K562 (cell line): ENCODE measurements around the gene USP10. TPM values are rescaled to one million over a fixed set of nuclear protein-coding genes. Genes with fewer than 3 reads are reported as not detected.

Experiments used
- ATF7 ChIP-seq: fragments of 450-650 bp; IDR thresholded peaks from 2 replicates; pipeline ENCODE4 v1.7.1; 2014; ENCODE audit warnings: mild to moderate bottlenecking, moderate library complexity
- BDP1 ChIP-seq: IDR thresholded peaks from 3 replicates; pipeline ENCODE4 v1.6.1; 2011; ENCODE audit not compliant: insufficient read length, insufficient read depth
- COPS2 ChIP-seq: fragments of 450-650 bp; conservative IDR thresholded peaks from 2 replicates; pipeline ENCODE4 v1.6.1; 2016; ENCODE audit warnings: mild to moderate bottlenecking, moderate library complexity
- FOXP1 ChIP-seq: sonication (generic); formaldehyde crosslinking; IDR thresholded peaks from 2 replicates; pipeline ENCODE4 v1.8.0; 2022; ENCODE audit warnings: mild to moderate bottlenecking, missing genetic modification reagents
- KDM4B ChIP-seq, 2 experiments: fragments of 450-650 bp in 1 of 2; sonication (generic) in 1 of 2; IDR thresholded peaks; 2 replicates each; pipeline ENCODE4 v1.6.1; 2016 to 2017; ENCODE audit warnings: borderline replicate concordance in 2 of 2, antibody characterized with exemption in 1 of 2, low read depth in 1 of 2, mild to moderate bottlenecking in 1 of 2
- MECOM ChIP-seq: fragments of 250-450 bp; sonication (Bioruptor Pico); IDR thresholded peaks from 2 replicates; pipeline ENCODE4 v1.8.0; 2022; ENCODE audit warnings: inconsistent platforms
- MED1 ChIP-seq: sonication (generic); formaldehyde crosslinking; IDR thresholded peaks from 2 replicates; pipeline ENCODE4 v1.8.1; 2023; ENCODE audit warnings: missing genetic modification reagents, borderline replicate concordance
- MTF1 ChIP-seq: fragments of 250-450 bp; sonication (Bioruptor Pico); IDR thresholded peaks from 2 replicates; pipeline ENCODE4 v1.9.0; 2021; ENCODE audit warnings: moderate library complexity, mild to moderate bottlenecking, inconsistent platforms, borderline replicate concordance
- MXI1 ChIP-seq: IDR thresholded peaks from 2 replicates; pipeline ENCODE4 v1.6.1; 2011; ENCODE audit warnings: low read depth, mild to moderate bottlenecking, improper control_type of control experiment, low read length
- NFE2 ChIP-seq: IDR thresholded peaks from 2 replicates; pipeline ENCODE4 v1.6.1; 2014; ENCODE audit warnings: antibody characterized with exemption, low read depth
- NFRKB ChIP-seq: fragments of 450-650 bp; IDR thresholded peaks from 2 replicates; pipeline ENCODE4 v1.6.1; 2016; ENCODE audit warnings: low read depth
- PML ChIP-seq: IDR thresholded peaks from 2 replicates; pipeline ENCODE4 v1.6.1; 2012; ENCODE audit warnings: low read length, inconsistent platforms
- POLR2AphosphoS5 ChIP-seq: IDR thresholded peaks from 2 replicates; pipeline ENCODE4 v1.6.1; 2011; ENCODE audit warnings: mild to moderate bottlenecking, low read depth, low read length, moderate library complexity; ENCODE audit not compliant: control insufficient read depth, insufficient read depth
- RCOR1 ChIP-seq, 2 experiments: IDR thresholded peaks; 2 replicates each; pipeline ENCODE4 v1.6.1; 2012; ENCODE audit warnings: low read depth in 2 of 2, low read length in 2 of 2, borderline replicate concordance in 1 of 2, improper control_type of control experiment in 1 of 2
- SMAD1 ChIP-seq: fragments of 150-350 bp; IDR thresholded peaks from 2 replicates; pipeline ENCODE4 v1.6.1; 2014; ENCODE audit warnings: low read length, low read depth; ENCODE audit not compliant: partially characterized antibody
- ZFP1 ChIP-seq: fragments of 450-650 bp; formaldehyde crosslinking; IDR thresholded peaks from 2 replicates; pipeline ENCODE4 v1.4.0; 2020; ENCODE audit warnings: mild to moderate bottlenecking, mixed read lengths
- ZNF253 ChIP-seq: fragments of 250-450 bp; sonication (Bioruptor Pico); conservative IDR thresholded peaks from 2 replicates; pipeline ENCODE4 v1.6.1; 2021; ENCODE audit warnings: mild to moderate bottlenecking
- ZNF507 ChIP-seq: conservative IDR thresholded peaks from 2 replicates; pipeline ENCODE4 v1.6.1; 2017; ENCODE audit warnings: missing genetic modification characterization, missing compliant biosample characterization
- ZNF57 ChIP-seq: fragments of 450-650 bp; formaldehyde crosslinking; IDR thresholded peaks from 2 replicates; pipeline ENCODE4 v1.4.0; 2020; ENCODE audit warnings: mild to moderate bottlenecking, moderate library complexity
- polyA plus RNA-seq, 8 experiments: library from polyadenylated mRNA; depleted of rRNA in 4 of 8; stranded (reverse) in 5 of 8; unstranded in 3 of 8; fragments of >200 nt; fragmentation: Nextera tagmentation in 2 of 8; fragmentation: Illumina TruSeq in 1 of 8; extraction: Ambion mirVana in 2 of 8; extraction: Trizol in 1 of 8; gene quantifications; 2 replicates each; pipeline versions ENCODE4 v1.2.1 to v1.2.3, GENCODE V29; 2011 to 2014; ENCODE audit warnings: inconsistent platforms in 1 of 8, missing spikeins in 1 of 8
- total RNA-seq, 7 experiments: library from RNA; depleted of rRNA in 6 of 7; stranded (reverse); fragments of >200 nt in 6 of 7; fragmentation: Illumina TruSeq in 2 of 7; extraction: Trizol in 2 of 7; gene quantifications; 2 replicates each; pipeline versions ENCODE4 v1.2.1 to v1.2.3, GENCODE V29; 2011 to 2021; ENCODE audit warnings: low replicate concordance in 1 of 7
- TF ChIP-seq, protein P1 (sequence below): fragments of 450-650 bp; IDR thresholded peaks from 2 replicates; pipeline ENCODE4 v1.6.1; 2016; ENCODE audit warnings: missing biosample characterization, missing genetic modification characterization
- TF ChIP-seq, protein P2 (sequence below): fragments of 200-800 bp; sonication (Bioruptor generic); IDR thresholded peaks from 2 replicates; pipeline ENCODE4 v1.6.1; 2017; ENCODE audit warnings: missing genetic modification characterization, missing compliant biosample characterization
- TF ChIP-seq, protein P3 (sequence below): fragments of 450-650 bp; conservative IDR thresholded peaks from 2 replicates; pipeline ENCODE4 v1.6.1; 2016; ENCODE audit warnings: missing genetic modification characterization, low read depth, mild to moderate bottlenecking, missing compliant biosample characterization, moderate library complexity
- TF ChIP-seq, protein P4 (sequence below), 2 experiments: IDR thresholded peaks in 1 of 2; conservative IDR thresholded peaks in 1 of 2; 2 replicates each; pipeline ENCODE4 v1.6.1; 2016; ENCODE audit warnings: low read depth in 2 of 2, mild to moderate bottlenecking in 1 of 2, missing compliant biosample characterization in 1 of 2, missing genetic modification characterization in 1 of 2, moderate library complexity in 1 of 2

Gene USP10
- total and polyA plus RNA-seq, 9 of the 15 experiments (the other 6 are each of a cell fraction or from before 2014, with no cell fraction given): 61.7 to 197 (median 116) TPM

DNA sequence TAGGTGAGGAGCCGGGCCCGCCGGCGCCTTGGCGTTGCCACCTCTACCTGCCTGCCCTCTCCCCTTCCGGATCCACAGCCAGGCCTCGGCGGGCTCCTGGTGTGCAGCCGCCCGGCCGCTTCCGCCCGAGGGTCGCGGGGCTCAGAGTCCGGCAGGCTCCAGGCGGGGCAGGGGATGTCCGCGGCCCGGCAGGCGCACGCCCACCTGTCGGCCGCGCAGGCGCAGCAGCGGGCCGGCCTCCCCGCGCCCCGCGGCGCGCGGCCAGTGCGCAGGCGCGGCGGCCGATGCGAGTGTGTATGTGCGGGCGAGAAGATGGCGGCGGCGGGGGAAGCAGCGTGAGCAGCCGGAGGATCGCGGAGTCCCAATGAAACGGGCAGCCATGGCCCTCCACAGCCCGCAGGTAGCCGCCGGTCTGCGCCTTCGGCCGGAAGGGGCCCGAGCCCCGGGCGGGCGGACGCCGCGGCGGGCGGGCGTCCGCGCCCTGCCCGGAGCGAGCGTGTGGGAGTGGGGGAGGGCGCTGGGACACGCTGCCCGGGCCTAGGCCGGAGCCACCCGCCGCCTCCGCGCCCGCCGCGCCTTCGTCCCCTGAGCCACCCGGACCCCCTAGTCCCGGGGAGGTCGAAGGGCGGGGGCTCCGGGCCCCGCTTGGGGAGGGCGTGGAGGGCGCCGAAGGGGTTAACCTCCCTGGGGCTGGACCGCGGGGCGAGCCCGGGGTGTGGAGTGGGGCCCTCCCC lies at the start of gene USP10 (continued):
- TF ChIP-seq NFE2: no peak
- peak; percentile 37; the same call in 1 of the 2 replicates for TF ChIP-seq ATF7
- no peak for TF ChIP-seq ZNF253 (CRISPR knock-in tag)
- no peak for TF ChIP-seq RCOR1 (IDR thresholded peaks at IDR 0.05; ENCODE audit: borderline replicate concordance in 1 of 2, low read depth in 2 of 2, low read length in 2 of 2)
- TF ChIP-seq, protein P1, sequence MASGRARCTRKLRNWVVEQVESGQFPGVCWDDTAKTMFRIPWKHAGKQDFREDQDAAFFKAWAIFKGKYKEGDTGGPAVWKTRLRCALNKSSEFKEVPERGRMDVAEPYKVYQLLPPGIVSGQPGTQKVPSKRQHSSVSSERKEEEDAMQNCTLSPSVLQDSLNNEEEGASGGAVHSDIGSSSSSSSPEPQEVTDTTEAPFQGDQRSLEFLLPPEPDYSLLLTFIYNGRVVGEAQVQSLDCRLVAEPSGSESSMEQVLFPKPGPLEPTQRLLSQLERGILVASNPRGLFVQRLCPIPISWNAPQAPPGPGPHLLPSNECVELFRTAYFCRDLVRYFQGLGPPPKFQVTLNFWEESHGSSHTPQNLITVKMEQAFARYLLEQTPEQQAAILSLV (tag): no peak
- no peak for TF ChIP-seq MECOM (CRISPR knock-in tag)
- peak; percentile 63 for TF ChIP-seq SMAD1
- no peak for TF ChIP-seq PML
- TF ChIP-seq MXI1: no peak
- no peak for TF ChIP-seq MED1 (CRISPR knock-in tag)
- 0 out of 4 replicates have a peak, but pooled peaks of 1 of the 2 experiments have one; percentile 25 for TF ChIP-seq KDM4B (IDR thresholded peaks at IDR 0.05; ENCODE audit: borderline replicate concordance in 2 of 2, low read depth in 1 of 2)
- no peak for TF ChIP-seq NFRKB
- TF ChIP-seq, protein P2, sequence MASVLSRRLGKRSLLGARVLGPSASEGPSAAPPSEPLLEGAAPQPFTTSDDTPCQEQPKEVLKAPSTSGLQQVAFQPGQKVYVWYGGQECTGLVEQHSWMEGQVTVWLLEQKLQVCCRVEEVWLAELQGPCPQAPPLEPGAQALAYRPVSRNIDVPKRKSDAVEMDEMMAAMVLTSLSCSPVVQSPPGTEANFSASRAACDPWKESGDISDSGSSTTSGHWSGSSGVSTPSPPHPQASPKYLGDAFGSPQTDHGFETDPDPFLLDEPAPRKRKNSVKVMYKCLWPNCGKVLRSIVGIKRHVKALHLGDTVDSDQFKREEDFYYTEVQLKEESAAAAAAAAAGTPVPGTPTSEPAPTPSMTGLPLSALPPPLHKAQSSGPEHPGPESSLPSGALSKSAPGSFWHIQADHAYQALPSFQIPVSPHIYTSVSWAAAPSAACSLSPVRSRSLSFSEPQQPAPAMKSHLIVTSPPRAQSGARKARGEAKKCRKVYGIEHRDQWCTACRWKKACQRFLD (CRISPR knock-in tag): no peak
- no peak for TF ChIP-seq ZNF507
- TF ChIP-seq, protein P3, sequence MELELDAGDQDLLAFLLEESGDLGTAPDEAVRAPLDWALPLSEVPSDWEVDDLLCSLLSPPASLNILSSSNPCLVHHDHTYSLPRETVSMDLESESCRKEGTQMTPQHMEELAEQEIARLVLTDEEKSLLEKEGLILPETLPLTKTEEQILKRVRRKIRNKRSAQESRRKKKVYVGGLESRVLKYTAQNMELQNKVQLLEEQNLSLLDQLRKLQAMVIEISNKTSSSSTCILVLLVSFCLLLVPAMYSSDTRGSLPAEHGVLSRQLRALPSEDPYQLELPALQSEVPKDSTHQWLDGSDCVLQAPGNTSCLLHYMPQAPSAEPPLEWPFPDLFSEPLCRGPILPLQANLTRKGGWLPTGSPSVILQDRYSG (tag): no peak
- TF ChIP-seq ZNF57 (CRISPR knock-in tag): no peak
- peak; percentile 80; the same call in 1 of the 2 replicates for TF ChIP-seq POLR2AphosphoS5
- TF ChIP-seq FOXP1 (CRISPR knock-in tag): peak; percentile 61; the same call in 1 of the 2 replicates
- no peak for TF ChIP-seq COPS2
- TF ChIP-seq ZFP1 (CRISPR knock-in tag): no peak
- no peak for TF ChIP-seq MTF1 (CRISPR knock-in tag)
- TF ChIP-seq BDP1: no peak
- TF ChIP-seq, protein P4, sequence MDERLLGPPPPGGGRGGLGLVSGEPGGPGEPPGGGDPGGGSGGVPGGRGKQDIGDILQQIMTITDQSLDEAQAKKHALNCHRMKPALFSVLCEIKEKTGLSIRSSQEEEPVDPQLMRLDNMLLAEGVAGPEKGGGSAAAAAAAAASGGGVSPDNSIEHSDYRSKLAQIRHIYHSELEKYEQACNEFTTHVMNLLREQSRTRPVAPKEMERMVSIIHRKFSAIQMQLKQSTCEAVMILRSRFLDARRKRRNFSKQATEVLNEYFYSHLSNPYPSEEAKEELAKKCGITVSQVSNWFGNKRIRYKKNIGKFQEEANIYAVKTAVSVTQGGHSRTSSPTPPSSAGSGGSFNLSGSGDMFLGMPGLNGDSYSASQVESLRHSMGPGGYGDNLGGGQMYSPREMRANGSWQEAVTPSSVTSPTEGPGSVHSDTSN (CRISPR knock-in tag; IDR thresholded peaks at IDR 0.05; ENCODE audit: low read depth): no peak
- TF ChIP-seq, protein P4 (tag; conservative IDR thresholded peaks at IDR 0.05; ENCODE audit: low read depth): no peak
